ENCODE results near the gene EXOC3L4.

Gene EXOC3L4

DNA sequence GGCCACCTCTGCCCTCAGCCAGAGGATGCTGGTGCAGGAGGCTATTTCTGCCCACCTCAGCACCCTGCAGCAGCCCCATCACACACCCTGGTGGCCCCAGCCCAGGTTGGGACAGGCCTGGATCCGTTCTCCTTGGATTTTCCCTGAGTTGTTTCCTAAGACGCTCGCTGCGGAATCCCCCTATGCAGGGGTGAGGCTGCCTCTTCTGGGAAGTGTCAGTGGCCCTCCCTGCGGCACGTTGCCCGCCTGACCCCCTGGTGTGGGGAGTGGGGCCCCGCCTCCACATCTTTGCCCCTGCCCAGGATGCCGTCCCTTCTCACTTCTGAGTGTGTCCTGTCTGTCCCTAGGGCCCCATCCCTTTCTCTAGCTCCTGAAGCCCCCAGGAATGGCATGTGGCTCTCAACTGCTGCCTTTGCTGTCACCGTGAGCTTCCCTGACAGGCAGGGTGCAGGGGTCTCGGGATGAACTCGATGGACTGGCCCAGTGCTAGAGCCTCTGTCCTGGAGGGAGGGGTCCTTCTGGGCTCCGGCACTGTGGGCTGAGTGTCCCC lies 594 bp upstream of the EXOC3L4 start:
- Histone ChIP-seq H3K79me2 (ENCODE audit: control insufficient read depth, insufficient read depth, low read length, unreplicated experiment) (no peaks in the 10 kb centered on the region), H3K27ac (ENCODE audit: low read depth, low read length) (no peak overlapping the region), H3K4me1 (ENCODE audit: control insufficient read depth, insufficient read depth, low read length, unreplicated experiment) (peaks cover 7% of the 10 kb centered on the region), H3K4me3 (ENCODE audit: low read depth, low read length) (no peak overlapping the region), H2AFZ (ENCODE audit: low read length, unreplicated experiment) (peak overlapping the region; percentile 42), H3K27me3 (ENCODE audit: insufficient read depth, low read length) (no peaks in the 10 kb centered on the region), H3K36me3 (ENCODE audit: insufficient read depth, low read length) (no peaks in the 10 kb centered on the region)

DNA sequence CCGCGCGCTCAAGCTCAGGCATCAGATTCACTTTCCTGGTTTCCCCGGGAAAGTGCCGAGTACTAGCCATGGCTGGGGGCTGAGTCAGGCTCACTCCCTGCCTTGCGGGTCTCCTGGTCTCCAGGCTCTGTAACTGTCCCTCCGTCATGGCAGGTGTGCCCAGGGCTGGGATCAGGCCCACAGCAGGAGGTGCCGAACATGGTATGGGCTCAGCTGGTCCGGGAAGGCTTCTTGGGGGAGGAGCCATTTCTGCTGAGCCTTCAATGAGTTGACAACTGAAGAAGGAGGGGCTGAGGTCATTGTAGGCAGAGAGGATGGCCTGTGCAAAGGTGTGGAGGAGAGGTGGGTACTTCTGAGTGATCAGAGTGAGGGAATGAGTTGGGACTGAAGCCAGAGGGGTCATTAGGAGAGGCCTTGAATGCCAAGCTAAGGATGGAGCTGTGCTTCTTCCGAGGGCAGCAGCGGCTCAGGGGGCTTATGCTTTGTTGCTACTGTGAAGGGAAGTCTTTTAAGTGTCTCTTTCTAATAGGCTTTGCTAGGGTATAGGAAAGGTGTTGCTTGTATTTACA lies 769 bp downstream of the EXOC3L4 start:
- H3K79me2 ChIP-seq (ENCODE audit: control insufficient read depth, insufficient read depth, low read length, unreplicated experiment) = no peaks in the 10 kb centered on the region
- peaks cover 7% of the 10 kb centered on the region for H3K4me1 ChIP-seq (ENCODE audit: control insufficient read depth, insufficient read depth, low read length, unreplicated experiment)
- H3K36me3 ChIP-seq (ENCODE audit: insufficient read depth, low read length) = no peaks in the 10 kb centered on the region
- no peak overlapping the region for H3K27ac ChIP-seq (ENCODE audit: low read depth, low read length)
- H3K27me3 ChIP-seq (ENCODE audit: insufficient read depth, low read length) = no peaks in the 10 kb centered on the region
- no peak overlapping the region for H2AFZ ChIP-seq (ENCODE audit: low read length, unreplicated experiment)
- no peak overlapping the region for H3K4me3 ChIP-seq (ENCODE audit: low read depth, low read length)

DNA sequence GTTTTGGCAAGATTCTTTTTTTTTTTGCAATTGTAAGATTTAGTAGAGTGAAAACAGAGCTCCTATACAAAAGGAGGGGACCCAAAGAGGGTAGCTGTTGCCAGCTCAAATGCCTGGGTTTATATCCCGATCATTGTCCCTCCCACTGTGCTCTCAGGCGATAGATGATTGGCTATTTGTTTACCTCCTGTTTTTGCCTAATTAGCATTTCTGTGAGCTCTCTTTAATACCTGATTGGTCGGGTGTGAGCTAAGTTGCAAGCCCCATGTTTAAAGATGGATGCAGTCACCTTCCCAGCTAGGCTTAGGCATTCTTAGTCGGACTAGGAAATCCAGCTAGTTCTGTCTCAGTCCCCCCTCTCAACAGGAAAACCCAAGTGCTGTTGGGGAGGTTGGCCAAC lies 1.9 kb downstream of the EXOC3L4 start:
- Histone ChIP-seq H3K79me2 (ENCODE audit: control insufficient read depth, insufficient read depth, low read length, unreplicated experiment) (no peaks in the 10 kb centered on the region), H3K27ac (ENCODE audit: low read depth, low read length) (no peak overlapping the region), H3K36me3 (ENCODE audit: insufficient read depth, low read length) (no peaks in the 10 kb centered on the region), H3K4me3 (ENCODE audit: low read depth, low read length) (no peak overlapping the region), H3K27me3 (ENCODE audit: insufficient read depth, low read length) (no peaks in the 10 kb centered on the region), H2AFZ (ENCODE audit: low read length, unreplicated experiment) (no peak overlapping the region), H3K4me1 (ENCODE audit: control insufficient read depth, insufficient read depth, low read length, unreplicated experiment) (peaks cover 3% of the 10 kb centered on the region)

DNA sequence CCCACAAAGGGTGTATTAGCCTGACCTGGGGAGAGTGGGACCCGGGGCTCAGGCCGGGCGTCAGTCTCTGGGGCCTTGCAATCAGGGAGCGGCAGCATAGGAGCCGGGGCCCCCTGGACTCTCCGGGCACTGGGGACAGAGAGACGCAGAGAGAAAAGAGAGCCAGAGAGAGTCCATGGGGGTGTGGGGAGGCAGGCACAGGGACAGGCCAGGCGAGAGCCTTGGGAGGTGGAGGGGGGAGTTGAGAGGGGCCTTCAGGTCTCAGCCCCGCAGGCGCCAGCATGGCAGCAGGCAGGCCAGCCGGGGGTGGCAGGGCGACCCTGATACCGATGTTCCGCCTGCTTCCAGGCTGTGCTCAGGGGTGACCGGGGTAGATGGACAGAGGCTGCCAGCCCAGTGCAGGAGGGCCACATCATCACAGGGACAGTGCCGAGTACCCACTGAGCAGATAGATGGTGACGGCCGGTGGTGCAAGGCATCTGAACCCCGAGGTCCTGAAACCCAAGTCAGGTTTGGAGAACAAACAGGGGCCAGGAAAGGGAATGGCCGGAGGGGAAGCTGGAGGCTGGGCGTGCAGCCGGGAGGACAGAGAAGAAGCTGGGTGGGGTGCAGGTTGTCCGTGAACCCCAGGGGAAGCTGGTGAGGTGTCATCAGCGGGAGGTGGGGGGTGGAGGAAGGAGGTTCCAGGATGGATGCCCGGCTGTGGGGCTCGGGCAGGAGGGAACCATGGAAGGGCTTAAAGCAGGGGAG lies 2.9 kb downstream of the EXOC3L4 start:
- Histone ChIP-seq H3K27ac (ENCODE audit: low read depth, low read length) (no peak overlapping the region), H3K36me3 (ENCODE audit: insufficient read depth, low read length) (no peaks in the 10 kb centered on the region), H3K4me3 (ENCODE audit: low read depth, low read length) (no peak overlapping the region), H3K79me2 (ENCODE audit: control insufficient read depth, insufficient read depth, low read length, unreplicated experiment) (no peaks in the 10 kb centered on the region), H2AFZ (ENCODE audit: low read length, unreplicated experiment) (no peak overlapping the region), H3K27me3 (ENCODE audit: insufficient read depth, low read length) (no peaks in the 10 kb centered on the region), H3K4me1 (ENCODE audit: control insufficient read depth, insufficient read depth, low read length, unreplicated experiment) (peaks cover 3% of the 10 kb centered on the region)

DNA sequence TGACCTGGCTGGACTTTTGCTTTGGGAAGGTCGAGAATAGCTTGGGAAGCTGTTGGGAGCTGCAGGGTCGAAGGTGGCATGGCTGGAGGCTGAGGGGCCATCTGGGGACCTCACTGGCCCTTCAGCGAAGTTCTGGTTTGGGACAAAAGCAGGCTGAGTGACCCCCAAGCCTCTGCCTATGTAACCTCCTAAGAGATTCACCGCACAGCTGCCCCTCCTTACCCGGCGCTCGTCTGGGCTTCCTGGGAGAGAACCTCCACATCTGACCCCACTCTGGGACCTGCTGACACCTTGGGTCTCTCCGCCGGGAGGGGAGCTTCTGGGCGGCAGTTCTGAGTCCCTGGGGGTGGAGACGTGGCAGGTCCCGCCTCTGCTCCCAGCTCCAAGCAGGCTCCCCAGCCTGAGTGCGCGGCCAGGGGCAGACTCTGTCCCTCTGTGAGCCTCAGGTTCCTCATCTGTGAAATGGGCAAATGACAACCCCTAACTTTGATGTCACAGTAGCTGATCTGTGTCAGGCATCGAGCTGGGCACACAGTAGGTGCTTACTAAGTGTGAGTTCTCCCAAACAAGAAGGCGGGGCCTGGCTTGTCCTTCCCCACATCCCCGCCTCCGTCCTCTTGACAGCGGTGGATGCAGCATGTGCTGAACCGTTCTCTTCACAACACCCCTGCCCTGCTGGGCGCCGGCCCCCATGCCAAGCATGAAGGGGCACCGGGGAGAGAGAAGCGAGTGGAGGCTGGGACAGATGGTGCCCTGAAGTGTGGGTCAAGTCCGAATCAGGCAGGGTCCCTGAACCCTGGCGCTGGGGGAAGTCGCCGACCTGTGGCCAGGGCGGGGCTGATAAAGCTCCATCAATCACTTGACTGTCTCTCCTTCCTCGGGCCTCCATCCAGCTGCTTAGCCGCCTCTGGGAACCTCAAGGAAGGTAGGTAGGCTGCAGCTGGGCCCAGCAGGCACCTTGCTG lies 3.8 kb downstream of the EXOC3L4 start:
- H3K79me2 ChIP-seq (ENCODE audit: control insufficient read depth, insufficient read depth, low read length, unreplicated experiment) = no peaks in the 10 kb centered on the region
- peaks cover 3% of the 10 kb centered on the region for H3K4me1 ChIP-seq (ENCODE audit: control insufficient read depth, insufficient read depth, low read length, unreplicated experiment)
- H3K36me3 ChIP-seq (ENCODE audit: insufficient read depth, low read length) = no peaks in the 10 kb centered on the region
- H3K27ac ChIP-seq (ENCODE audit: low read depth, low read length) = no peak overlapping the region
- no peaks in the 10 kb centered on the region for H3K27me3 ChIP-seq (ENCODE audit: insufficient read depth, low read length)
- H3K4me3 ChIP-seq (ENCODE audit: low read depth, low read length) = no peak overlapping the region
- no peak overlapping the region for H2AFZ ChIP-seq (ENCODE audit: low read length, unreplicated experiment)

DNA sequence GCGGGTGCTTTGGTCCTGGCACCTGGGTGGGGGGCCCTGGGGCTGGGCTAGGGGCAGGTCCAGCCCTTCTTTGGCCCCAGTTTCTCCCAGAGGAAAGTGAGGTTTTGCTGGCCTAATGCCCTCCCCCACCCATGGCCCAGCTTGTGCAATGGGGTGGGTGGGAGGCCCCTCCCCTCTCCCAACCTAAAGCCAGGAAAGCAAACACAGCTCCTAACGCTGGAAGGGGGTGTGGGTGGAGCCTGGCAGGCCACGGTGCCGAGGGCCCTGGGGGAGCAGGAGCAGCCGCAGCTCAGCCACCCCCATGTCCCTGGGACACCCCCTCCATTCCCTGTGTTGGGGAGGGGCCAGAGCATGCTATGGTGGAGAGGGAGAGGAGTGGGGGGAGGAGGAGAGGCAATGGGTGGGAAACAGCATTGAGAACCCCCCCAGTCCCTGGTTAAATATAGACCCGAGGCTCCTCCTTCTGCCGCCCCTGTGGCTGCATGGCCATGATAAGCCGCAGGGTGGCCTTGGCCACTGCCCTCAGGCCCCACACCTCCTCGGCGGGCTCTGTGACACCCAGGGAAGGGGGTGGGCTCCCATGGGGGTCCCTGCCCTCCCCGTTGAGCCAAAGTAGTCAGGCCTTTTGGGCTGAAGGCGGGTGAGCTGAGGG lies 4.7 kb downstream of the EXOC3L4 start:
- Histone ChIP-seq H3K4me1 (ENCODE audit: control insufficient read depth, insufficient read depth, low read length, unreplicated experiment) (peaks cover 1% of the 10 kb centered on the region), H3K79me2 (ENCODE audit: control insufficient read depth, insufficient read depth, low read length, unreplicated experiment) (no peaks in the 10 kb centered on the region), H3K27ac (ENCODE audit: low read depth, low read length) (no peak overlapping the region), H3K36me3 (ENCODE audit: insufficient read depth, low read length) (no peaks in the 10 kb centered on the region), H3K4me3 (ENCODE audit: low read depth, low read length) (no peak overlapping the region), H3K27me3 (ENCODE audit: insufficient read depth, low read length) (peaks cover under 1% of the 10 kb centered on the region; the same call in 1 of the 2 replicates), H2AFZ (ENCODE audit: low read length, unreplicated experiment) (no peak overlapping the region)

DNA sequence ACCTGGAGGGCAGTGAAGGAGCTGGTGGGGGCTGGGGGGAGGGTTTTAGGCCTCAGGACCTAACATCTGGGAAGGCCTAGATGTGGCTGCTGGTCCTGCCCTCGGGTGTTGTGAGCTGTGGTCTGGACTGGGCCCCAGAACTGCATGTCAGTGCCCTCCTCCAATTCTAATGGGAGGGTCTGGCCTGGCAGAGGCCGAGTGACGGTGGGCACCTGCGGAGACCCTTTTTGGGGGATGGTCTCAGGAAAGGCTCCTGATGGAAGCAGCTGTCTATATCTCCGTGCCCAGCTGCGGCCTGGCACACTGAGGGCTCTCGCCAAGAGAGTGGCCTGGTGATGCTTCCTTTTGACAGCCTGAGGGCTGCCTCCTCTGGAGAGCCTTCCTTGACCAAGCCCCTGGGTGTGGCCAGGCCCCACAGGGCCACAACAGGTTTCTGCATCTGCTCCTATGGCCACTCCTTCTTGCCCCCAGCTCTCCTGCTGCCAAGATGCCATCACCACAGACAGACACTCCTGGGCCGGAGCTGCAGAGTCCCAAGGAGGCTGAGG lies 5.3 kb downstream of the EXOC3L4 start:
- Histone ChIP-seq H3K79me2 (ENCODE audit: control insufficient read depth, insufficient read depth, low read length, unreplicated experiment) (no peaks in the 10 kb centered on the region), H3K27me3 (ENCODE audit: insufficient read depth, low read length) (peaks cover 6% of the 10 kb centered on the region; the same call in 1 of the 2 replicates), H3K4me1 (ENCODE audit: control insufficient read depth, insufficient read depth, low read length, unreplicated experiment) (no peaks in the 10 kb centered on the region), H2AFZ (ENCODE audit: low read length, unreplicated experiment) (no peak overlapping the region), H3K36me3 (ENCODE audit: insufficient read depth, low read length) (no peaks in the 10 kb centered on the region), H3K4me3 (ENCODE audit: low read depth, low read length) (no peak overlapping the region), H3K27ac (ENCODE audit: low read depth, low read length) (no peak overlapping the region)

DNA sequence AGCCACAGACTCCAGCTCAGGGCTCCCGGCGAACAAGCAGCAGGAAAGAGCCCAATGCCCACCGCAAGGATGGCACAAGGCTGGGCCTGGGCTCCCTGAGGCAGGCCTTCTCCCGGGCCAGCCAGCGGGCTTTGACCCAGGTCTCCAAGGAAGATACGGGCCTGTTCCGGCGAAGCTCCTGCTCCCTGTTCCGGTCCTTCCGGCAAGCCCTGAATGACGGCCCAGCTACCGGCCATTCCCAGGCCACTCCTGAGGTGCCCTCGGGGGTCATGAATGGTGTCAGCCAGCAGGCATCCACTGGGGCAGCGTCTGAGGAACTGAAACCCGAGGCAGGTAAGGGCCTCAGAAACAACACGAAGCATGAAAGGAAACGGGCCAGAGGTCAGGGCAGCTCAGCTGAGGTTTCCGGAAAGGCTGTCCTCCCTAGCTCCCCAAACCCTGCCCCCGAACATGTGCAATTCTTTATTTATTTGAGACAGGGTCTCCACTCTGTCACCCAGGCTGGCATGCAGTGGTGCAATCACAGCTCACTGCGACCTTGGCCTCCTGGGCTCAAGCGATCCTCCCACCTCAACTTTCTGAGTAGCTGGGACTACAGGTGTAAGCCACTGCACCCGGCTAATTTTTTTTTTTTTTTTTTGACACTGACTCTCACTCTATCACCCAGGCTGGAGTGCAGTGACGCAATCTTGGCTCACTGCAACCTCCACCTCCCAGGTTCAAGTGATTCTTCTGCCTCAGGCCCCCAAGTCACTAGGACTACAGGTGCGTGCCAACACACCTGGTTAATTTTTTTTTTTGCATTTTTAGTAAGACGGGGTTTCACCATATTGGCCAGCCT lies 6.0 kb downstream of the EXOC3L4 start:
- Histone ChIP-seq H3K4me3 (ENCODE audit: low read depth, low read length) (no peak overlapping the region), H3K36me3 (ENCODE audit: insufficient read depth, low read length) (no peaks in the 10 kb centered on the region), H2AFZ (ENCODE audit: low read length, unreplicated experiment) (no peak overlapping the region), H3K27ac (ENCODE audit: low read depth, low read length) (no peak overlapping the region), H3K79me2 (ENCODE audit: control insufficient read depth, insufficient read depth, low read length, unreplicated experiment) (no peaks in the 10 kb centered on the region), H3K27me3 (ENCODE audit: insufficient read depth, low read length) (peaks cover 6% of the 10 kb centered on the region; the same call in 1 of the 2 replicates), H3K4me1 (ENCODE audit: control insufficient read depth, insufficient read depth, low read length, unreplicated experiment) (no peaks in the 10 kb centered on the region)

DNA sequence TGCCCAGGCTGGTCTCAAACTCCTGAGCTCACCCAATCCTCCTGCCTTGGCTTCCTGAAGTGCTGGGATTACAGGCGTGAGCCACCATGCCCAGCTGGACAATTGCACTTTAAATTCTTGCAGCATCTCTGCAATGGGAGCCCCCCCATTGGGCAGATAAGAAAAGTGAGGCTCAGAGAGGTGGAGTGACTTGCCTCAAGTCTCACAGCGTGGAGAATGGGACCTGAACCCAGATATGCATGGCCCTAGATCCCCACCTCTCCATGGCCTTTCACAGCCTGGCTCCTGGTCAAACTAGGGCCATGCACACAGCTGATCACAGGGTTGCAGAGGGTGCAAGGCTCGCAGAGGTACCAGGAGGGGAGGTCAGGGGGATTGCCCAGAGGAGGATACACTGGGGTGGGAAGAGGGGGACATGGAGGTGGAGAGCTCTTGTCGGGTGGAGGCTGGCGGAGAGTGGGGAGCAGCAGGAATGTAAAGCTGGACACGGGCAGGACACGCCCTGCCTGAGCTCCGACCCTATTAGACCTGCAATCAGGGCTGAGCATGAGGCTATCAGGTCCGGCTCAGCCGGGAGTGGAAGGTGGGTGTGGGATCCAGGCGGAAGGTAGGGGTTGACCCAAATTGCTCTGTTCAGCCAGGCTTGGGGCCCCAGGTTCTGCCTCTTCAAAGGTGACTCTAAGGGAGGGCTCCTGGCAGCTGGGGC lies 6.9 kb downstream of the EXOC3L4 start:
- Histone ChIP-seq H3K27me3 (ENCODE audit: insufficient read depth, low read length) (peaks cover 6% of the 10 kb centered on the region; the same call in 1 of the 2 replicates), H3K79me2 (ENCODE audit: control insufficient read depth, insufficient read depth, low read length, unreplicated experiment) (no peaks in the 10 kb centered on the region), H3K27ac (ENCODE audit: low read depth, low read length) (no peak overlapping the region), H3K36me3 (ENCODE audit: insufficient read depth, low read length) (no peaks in the 10 kb centered on the region), H3K4me1 (ENCODE audit: control insufficient read depth, insufficient read depth, low read length, unreplicated experiment) (no peaks in the 10 kb centered on the region), H2AFZ (ENCODE audit: low read length, unreplicated experiment) (no peak overlapping the region), H3K4me3 (ENCODE audit: low read depth, low read length) (no peak overlapping the region)
